Measurements from ENCODE around the gene SLC31A2. TPM values are rescaled to one million over a fixed set of nuclear protein-coding genes. Genes with fewer than 3 reads are reported as not detected.
A peak's percentile ranks its signal among the peaks of the same experiment; 100 is the strongest.

Gene SLC31A2
- polyA plus RNA-seq, 3 donors: 82.9 to 247 (median 188) TPM

- intact Hi-C loops (cut with micrococcal nuclease): loop anchor here (2.0 to 5.0 kb wide), 3 partner anchors 35 to 69 kb away; partner anchors contain the start of genes FKBP15 (in 1 of the 2) and SLC31A1 (in 1 of the 2)
- no peak for TF ChIP-seq CTCF (IDR thresholded peaks at IDR 0.05)
- Histone ChIP-seq H3K9ac (ENCODE audit: insufficient read depth, low read length, poor library complexity, severe bottlenecking) (peak overlapping the region; percentile 100), H3K4me2 (replicated peaks; ENCODE audit: extremely low read depth, low read length, poor library complexity, severe bottlenecking) (peak overlapping the region; percentile 83), H3K4me1 (ENCODE audit: control insufficient read depth in 1 of 2, insufficient read depth in 2 of 2, low read length in 2 of 2) (peaks cover 76 to 77% of the 10 kb centered on the region in 2 donors), H2AFZ (ENCODE audit: insufficient read depth, low read depth, low read length, poor library complexity, severe bottlenecking) (peak overlapping the region; percentile 68), H3K27me3 (ENCODE audit: control insufficient read depth in 2 of 2, insufficient read depth in 2 of 2, low read length in 2 of 2) (no peaks in the 10 kb centered on the region), H3K79me2 (ENCODE audit: insufficient read depth, low read length) (peaks cover 60% of the 10 kb centered on the region), H4K20me1 (ENCODE audit: insufficient read depth, low read length) (peaks cover 46% of the 10 kb centered on the region), H3K36me3 (replicated peaks in 1 of 2; ENCODE audit: control insufficient read depth in 1 of 2, insufficient read depth in 2 of 2, low read length in 2 of 2) (peaks cover 10 to 24% of the 10 kb centered on the region in 2 donors), H3K27ac (ENCODE audit: low read depth in 1 of 2, low read length in 2 of 2) (peak overlapping the region; percentile 96 to 98), H3K4me3 (replicated peaks in 1 of 3; ENCODE audit: low read depth in 2 of 3, low read length in 3 of 3) (peak overlapping the region; percentile 75 to 97 (median 93)), H3K9me3 (replicated peaks in 1 of 2; ENCODE audit: control insufficient read depth in 1 of 2, insufficient read depth in 1 of 2, low read length in 2 of 2) (no peaks in the 10 kb centered on the region)
- peak; percentile 83 to 94 (median 90) for DNase-seq
- peaks cover 76% of the 10 kb centered on the region for H3K4me1 Mint-ChIP-seq
- WGBS (ENCODE audit: insufficient coverage): 100% methylated on average over 1 of the region's 11 CpGs
- H3K27ac Mint-ChIP-seq: peak overlapping the region; percentile 96 to 100 (median 99)
- H3K4me3 Mint-ChIP-seq: peak overlapping the region; percentile 94 to 96
- H3K36me3 Mint-ChIP-seq: peaks cover 26 to 51% of the 10 kb centered on the region in 2 donors
- no peaks in the 10 kb centered on the region for H3K9me3 Mint-ChIP-seq
- H3K27me3 Mint-ChIP-seq (ENCODE audit: low read depth in 3 of 3): peaks cover 0 to 5% (median 3%) of the 10 kb centered on the region in 3 donors
These were observed 1.2 kb downstream of the SLC31A2 start for GRCh38 chr9:113151696-113152630.

DNA sequence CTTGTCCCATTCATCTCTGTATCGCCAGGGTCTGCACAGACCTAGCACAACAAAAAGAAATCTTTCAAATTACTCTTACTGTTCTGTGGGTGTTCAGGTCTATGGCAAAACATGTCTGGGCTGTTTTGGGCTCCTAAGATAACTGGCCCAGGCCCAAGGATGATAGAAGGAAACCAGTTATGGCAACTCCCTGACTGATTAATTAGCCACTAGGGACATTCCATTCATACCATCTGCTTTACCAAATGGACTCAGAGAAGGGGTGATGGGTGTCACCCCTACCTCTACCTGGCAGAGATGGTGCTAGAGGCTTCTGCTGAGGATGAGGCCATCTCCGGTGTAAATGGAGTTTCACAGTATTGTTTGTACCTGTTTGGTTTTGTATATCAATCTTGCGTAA lies 1.9 kb downstream of the SLC31A2 start:
- Mint-ChIP-seq H3K27me3 (ENCODE audit: low read depth in 3 of 3) (peaks cover 0 to 5% (median 3%) of the 10 kb centered on the region in 3 donors), H3K36me3 (peaks cover 32 to 58% of the 10 kb centered on the region in 2 donors), H3K27ac (peak overlapping the region; percentile 96 to 100 (median 99)), H3K9me3 (no peaks in the 10 kb centered on the region), H3K4me3 (peak overlapping the region; percentile 94 to 96), H3K4me1 (peaks cover 79% of the 10 kb centered on the region)
- peak overlapping the region; percentile 96 to 98 for H3K27ac ChIP-seq (ENCODE audit: low read depth in 1 of 2, low read length in 2 of 2)
- H2AFZ ChIP-seq (ENCODE audit: insufficient read depth, low read depth, low read length, poor library complexity, severe bottlenecking): no peak overlapping the region
- intact Hi-C loops (cut with micrococcal nuclease): loop anchor here (5.0 kb wide), 1 partner anchor 35 kb away; no protein-coding TSS in a partner anchor
- H3K27me3 ChIP-seq (ENCODE audit: control insufficient read depth in 2 of 2, insufficient read depth in 2 of 2, low read length in 2 of 2): no peaks in the 10 kb centered on the region
- no peak for TF ChIP-seq CTCF (IDR thresholded peaks at IDR 0.05)
- WGBS (ENCODE audit: insufficient coverage): no CpG with 5 or more reads among the region's 3 CpGs
- peak in 1 of 3 donors; percentile 68 for DNase-seq
- no peaks in the 10 kb centered on the region for H3K9me3 ChIP-seq (replicated peaks in 1 of 2; ENCODE audit: control insufficient read depth in 1 of 2, insufficient read depth in 1 of 2, low read length in 2 of 2)
- peak overlapping the region; percentile 100 for H3K9ac ChIP-seq (ENCODE audit: insufficient read depth, low read length, poor library complexity, severe bottlenecking)
- H3K79me2 ChIP-seq (ENCODE audit: insufficient read depth, low read length): peaks cover 68% of the 10 kb centered on the region
- H3K4me2 ChIP-seq (replicated peaks; ENCODE audit: extremely low read depth, low read length, poor library complexity, severe bottlenecking): peak overlapping the region; percentile 83
- peaks cover 53% of the 10 kb centered on the region for H4K20me1 ChIP-seq (ENCODE audit: insufficient read depth, low read length)
- peaks cover 17 to 32% of the 10 kb centered on the region in 2 donors for H3K36me3 ChIP-seq (replicated peaks in 1 of 2; ENCODE audit: control insufficient read depth in 1 of 2, insufficient read depth in 2 of 2, low read length in 2 of 2)
- H3K4me1 ChIP-seq (ENCODE audit: control insufficient read depth in 1 of 2, insufficient read depth in 2 of 2, low read length in 2 of 2): peaks cover 79 to 84% of the 10 kb centered on the region in 2 donors
- peak overlapping the region; percentile 75 to 97 (median 93) for H3K4me3 ChIP-seq (replicated peaks in 1 of 3; ENCODE audit: low read depth in 2 of 3, low read length in 3 of 3)

All from CD14-positive monocyte (primary cell).